ENCODE data around the gene FAM89B. TPM values are rescaled to one million over a fixed set of nuclear protein-coding genes. Genes with fewer than 3 reads are reported as not detected.

Gene FAM89B
- total RNA-seq, 1 donor from 2014 or later = 47.5 TPM

DNA sequence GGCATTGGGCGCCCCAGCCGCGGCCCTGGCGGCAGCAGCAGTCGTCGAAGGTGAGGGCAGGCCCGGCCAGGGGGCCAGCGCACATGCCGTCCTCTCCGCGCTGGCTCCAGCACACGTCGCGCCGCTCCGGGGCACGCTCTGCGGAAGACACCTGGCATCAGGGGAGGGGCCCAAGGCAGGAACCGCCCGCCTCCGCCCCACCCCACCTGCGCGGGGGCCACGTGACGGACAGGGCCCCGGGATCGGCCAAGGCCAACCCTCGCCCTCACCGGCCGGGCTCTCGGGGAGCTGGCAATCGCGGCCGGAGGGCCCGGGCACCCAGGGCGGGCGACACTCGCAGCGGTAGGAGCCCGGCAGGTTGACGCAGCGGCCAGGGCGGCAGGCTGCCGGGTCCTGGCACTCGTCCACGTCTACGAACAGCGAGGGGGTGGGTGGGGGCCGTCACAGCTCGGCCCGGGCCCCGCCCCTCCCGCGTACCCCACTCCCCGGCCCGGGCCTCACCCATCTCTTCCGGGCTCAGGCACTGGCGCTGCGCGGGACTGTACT is 32.5 kb upstream of the FAM89B start:
- peaks cover 13% of the 10 kb centered on the region for H3K27me3 Mint-ChIP-seq (ENCODE audit: low read depth, unreplicated experiment)
- FAIRE-seq (no peak), DNase-seq (ENCODE audit: low read depth) (no peak)
- no peak overlapping the region for H3K27ac Mint-ChIP-seq (ENCODE audit: unreplicated experiment)
- TF ChIP-seq EZH2 (IDR thresholded peaks at IDR 0.05; ENCODE audit: insufficient read depth, low read length) (no peak), CTCF (IDR thresholded peaks at IDR 0.05; ENCODE audit: insufficient read depth, low read depth, low read length) (no peak)
- peaks cover 4% of the 10 kb centered on the region for H3K4me1 Mint-ChIP-seq (ENCODE audit: low read depth, unreplicated experiment)
- peak overlapping the region; percentile 32 for H2AFZ ChIP-seq (ENCODE audit: low read depth, low read length)
- peak overlapping the region; percentile 71 for H3K4me3 Mint-ChIP-seq (ENCODE audit: unreplicated experiment)
- H3K36me3 Mint-ChIP-seq (ENCODE audit: low read depth, unreplicated experiment) = peaks cover 8% of the 10 kb centered on the region
- H3K9me3 ChIP-seq (ENCODE audit: insufficient read depth, low read depth, low read length) = no peaks in the 10 kb centered on the region
- H3K27me3 ChIP-seq (ENCODE audit: insufficient read depth, low read length) = no peaks in the 10 kb centered on the region
- H3K27ac ChIP-seq (ENCODE audit: low read depth, low read length) = no peak overlapping the region
- peaks cover 8% of the 10 kb centered on the region for H3K4me1 ChIP-seq (ENCODE audit: insufficient read depth, low read length)
- H3K4me2 ChIP-seq (ENCODE audit: low read length) = peak overlapping the region; percentile 91
- no peaks in the 10 kb centered on the region for H3K79me2 ChIP-seq (ENCODE audit: insufficient read depth, low read length)
- H3K4me3 ChIP-seq (ENCODE audit: insufficient read depth, low read depth, low read length) = peak overlapping the region; percentile 45
- peaks cover 76% of the 10 kb centered on the region for H4K20me1 ChIP-seq (ENCODE audit: insufficient read depth, low read length)
- H3K36me3 ChIP-seq (ENCODE audit: insufficient read depth, low read length) = peaks cover 16% of the 10 kb centered on the region
- peak overlapping the region; percentile 41 for H3K9ac ChIP-seq (ENCODE audit: low read length)
- no peaks in the 10 kb centered on the region for H3K9me3 Mint-ChIP-seq (ENCODE audit: unreplicated experiment)

DNA sequence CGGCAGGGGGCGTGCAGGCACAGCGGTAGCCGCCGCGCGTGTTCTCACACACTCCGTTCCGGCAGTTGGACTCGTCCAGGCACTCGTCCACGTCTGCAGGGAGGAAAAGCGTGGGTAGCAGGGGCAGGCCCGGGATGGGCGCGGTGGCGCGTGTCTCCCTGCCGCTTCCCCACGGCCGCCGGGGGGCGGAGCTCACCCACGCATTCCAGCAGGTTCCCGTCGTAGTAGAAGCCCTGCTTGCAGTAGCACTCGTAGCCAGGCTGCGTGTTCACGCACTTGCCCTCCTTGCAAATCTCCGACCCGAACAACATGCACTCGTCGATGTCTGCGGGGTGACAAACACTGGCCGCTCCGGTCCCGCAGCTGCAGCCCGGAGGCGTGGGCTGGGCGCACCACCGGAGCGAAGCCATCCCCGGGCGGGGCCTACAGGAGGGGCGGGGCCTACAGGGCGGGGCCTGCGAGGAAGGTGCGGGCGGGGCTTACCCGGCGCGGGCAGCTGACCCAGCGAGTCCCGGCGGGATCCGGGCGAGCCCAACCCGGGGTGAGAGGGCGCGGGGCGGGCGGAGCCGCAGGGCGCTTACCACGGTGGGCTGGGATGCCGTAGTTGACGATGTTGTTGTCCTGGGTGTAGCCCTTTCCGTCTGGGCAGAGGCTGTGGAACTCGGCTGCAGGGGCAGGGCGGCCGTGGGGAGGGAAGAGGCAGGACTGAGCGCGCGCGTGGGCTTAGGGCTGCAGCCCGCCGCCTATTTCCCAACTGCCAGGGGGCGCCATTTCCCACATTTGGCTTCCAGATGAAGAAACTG is 31.8 kb upstream of the FAM89B start:
- H3K79me2 ChIP-seq (ENCODE audit: insufficient read depth, low read length) = no peaks in the 10 kb centered on the region
- TF ChIP-seq EZH2 (IDR thresholded peaks at IDR 0.05; ENCODE audit: insufficient read depth, low read length) (no peak), CTCF (IDR thresholded peaks at IDR 0.05; ENCODE audit: insufficient read depth, low read depth, low read length) (peak; percentile 60)
- H3K27me3 Mint-ChIP-seq (ENCODE audit: low read depth, unreplicated experiment) = peaks cover 20% of the 10 kb centered on the region
- no peaks in the 10 kb centered on the region for H3K27me3 ChIP-seq (ENCODE audit: insufficient read depth, low read length)
- H3K27ac Mint-ChIP-seq (ENCODE audit: unreplicated experiment) = no peak overlapping the region
- H3K36me3 Mint-ChIP-seq (ENCODE audit: low read depth, unreplicated experiment) = peaks cover 13% of the 10 kb centered on the region
- FAIRE-seq (no peak), DNase-seq (ENCODE audit: low read depth) (peak; percentile 73)
- no peak overlapping the region for H3K27ac ChIP-seq (ENCODE audit: low read depth, low read length)
- H3K4me1 ChIP-seq (ENCODE audit: insufficient read depth, low read length) = peaks cover 8% of the 10 kb centered on the region
- H3K36me3 ChIP-seq (ENCODE audit: insufficient read depth, low read length) = peaks cover 19% of the 10 kb centered on the region
- peak overlapping the region; percentile 49 for H3K9ac ChIP-seq (ENCODE audit: low read length)
- peaks cover 3% of the 10 kb centered on the region for H3K9me3 Mint-ChIP-seq (ENCODE audit: unreplicated experiment)
- peak overlapping the region; percentile 58 for H2AFZ ChIP-seq (ENCODE audit: low read depth, low read length)
- peak overlapping the region; percentile 79 for H3K4me3 Mint-ChIP-seq (ENCODE audit: unreplicated experiment)
- peaks cover 4% of the 10 kb centered on the region for H3K4me1 Mint-ChIP-seq (ENCODE audit: low read depth, unreplicated experiment)
- H3K9me3 ChIP-seq (ENCODE audit: insufficient read depth, low read depth, low read length) = no peaks in the 10 kb centered on the region
- peak overlapping the region; percentile 45 for H3K4me3 ChIP-seq (ENCODE audit: insufficient read depth, low read depth, low read length)
- H3K4me2 ChIP-seq (ENCODE audit: low read length) = peak overlapping the region; percentile 91
- H4K20me1 ChIP-seq (ENCODE audit: insufficient read depth, low read length) = peaks cover 76% of the 10 kb centered on the region

Data from astrocyte (in vitro differentiated cells and primary cell).